ENCODE results near the gene SH3GLB2.
A peak's percentile ranks its signal among the peaks of the same experiment; 100 is the strongest.

DNA sequence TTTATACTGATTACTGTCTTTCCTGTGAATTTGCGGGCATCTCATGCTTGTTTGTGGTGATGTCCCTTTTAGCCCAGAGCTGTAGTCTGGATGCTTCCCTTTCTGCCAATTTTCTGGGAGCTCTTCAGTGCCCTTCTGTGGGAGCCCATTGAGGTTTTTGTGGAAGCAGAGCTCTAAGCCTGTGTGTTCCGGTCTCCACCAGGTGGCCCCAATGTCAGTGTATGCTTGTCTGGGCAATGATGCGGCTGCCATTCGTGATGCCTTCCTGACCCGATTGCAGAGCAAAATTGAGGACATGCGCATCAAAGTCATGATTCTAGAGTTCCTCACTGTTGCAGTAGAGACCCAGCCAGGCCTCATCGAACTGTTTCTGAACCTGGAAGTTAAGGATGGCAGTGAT lies 35.1 kb downstream of the SH3GLB2 start:
- TF ChIP-seq, protein P1, sequence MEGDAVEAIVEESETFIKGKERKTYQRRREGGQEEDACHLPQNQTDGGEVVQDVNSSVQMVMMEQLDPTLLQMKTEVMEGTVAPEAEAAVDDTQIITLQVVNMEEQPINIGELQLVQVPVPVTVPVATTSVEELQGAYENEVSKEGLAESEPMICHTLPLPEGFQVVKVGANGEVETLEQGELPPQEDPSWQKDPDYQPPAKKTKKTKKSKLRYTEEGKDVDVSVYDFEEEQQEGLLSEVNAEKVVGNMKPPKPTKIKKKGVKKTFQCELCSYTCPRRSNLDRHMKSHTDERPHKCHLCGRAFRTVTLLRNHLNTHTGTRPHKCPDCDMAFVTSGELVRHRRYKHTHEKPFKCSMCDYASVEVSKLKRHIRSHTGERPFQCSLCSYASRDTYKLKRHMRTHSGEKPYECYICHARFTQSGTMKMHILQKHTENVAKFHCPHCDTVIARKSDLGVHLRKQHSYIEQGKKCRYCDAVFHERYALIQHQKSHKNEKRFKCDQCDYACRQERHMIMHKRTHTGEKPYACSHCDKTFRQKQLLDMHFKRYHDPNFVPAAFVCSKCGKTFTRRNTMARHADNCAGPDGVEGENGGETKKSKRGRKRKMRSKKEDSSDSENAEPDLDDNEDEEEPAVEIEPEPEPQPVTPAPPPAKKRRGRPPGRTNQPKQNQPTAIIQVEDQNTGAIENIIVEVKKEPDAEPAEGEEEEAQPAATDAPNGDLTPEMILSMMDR (IDR thresholded peaks at IDR 0.05), result peak in 3 of 6 experiments; percentile 7 to 26 (median 12)
- no peak for TF ChIP-seq POLR2A (IDR thresholded peaks at IDR 0.05)
